NCI-H510A treated with DMSO at 0.1 percent for 48 hours (cell line): ENCODE results near the gene PRRG4.
"Not testable (repeated sequence)": the region's sequence is repeated elsewhere in the genome, so short reads cannot be mapped to it uniquely, and the experiment has no call there.

Experiments used
- DNase-seq: peaks from one replicate; lab custom pipeline; 2025; lab: John Stamatoyannopoulos, UW

The PRRG4 gene

GRCh38 chr11:32885556-32885955 lies 55.8 kb downstream of the PRRG4 start:
- peak; percentile 13 for DNase-seq

- DNase-seq, result no peak
Measured at GRCh38 chr11:32886180-32886579, 56.5 kb downstream of the PRRG4 start.

DNA sequence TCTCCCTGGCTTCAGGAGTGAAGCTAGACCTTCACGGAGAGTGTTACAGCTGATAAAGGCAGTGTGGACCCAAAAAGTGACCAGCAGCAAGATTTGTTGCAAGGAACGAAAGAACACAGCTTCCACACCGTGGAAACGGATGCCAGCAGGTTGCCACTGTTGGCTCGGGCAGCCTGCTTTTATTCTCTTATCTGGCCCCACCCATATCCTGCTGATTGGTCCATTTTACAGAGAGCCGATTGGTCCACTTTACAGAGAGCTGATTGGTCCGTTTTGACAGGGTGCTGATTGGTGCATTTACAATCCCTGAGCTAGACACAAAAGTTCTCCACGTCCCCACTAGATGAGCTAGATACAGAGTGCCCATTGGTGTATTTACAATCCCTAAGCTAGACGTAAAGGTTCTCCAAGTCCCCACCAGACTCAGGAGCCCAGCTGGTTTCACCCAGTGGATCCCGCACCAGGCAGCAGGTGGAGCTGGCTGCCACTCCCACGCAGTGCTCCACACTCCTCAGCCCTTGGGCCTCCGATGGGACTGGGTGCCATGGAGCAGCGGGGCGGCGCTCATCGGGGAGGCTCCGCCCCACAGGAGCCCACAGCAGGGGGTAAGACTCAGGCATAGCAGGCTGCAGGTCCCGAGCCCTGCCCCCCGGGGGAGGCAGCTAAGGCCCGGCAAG lies 58.1 kb downstream of the PRRG4 start:
- not testable (repeated sequence) for DNase-seq

GRCh38 chr11:32888384-32888710 lies 58.6 kb downstream of the PRRG4 start:
- not testable (repeated sequence) for DNase-seq

DNA sequence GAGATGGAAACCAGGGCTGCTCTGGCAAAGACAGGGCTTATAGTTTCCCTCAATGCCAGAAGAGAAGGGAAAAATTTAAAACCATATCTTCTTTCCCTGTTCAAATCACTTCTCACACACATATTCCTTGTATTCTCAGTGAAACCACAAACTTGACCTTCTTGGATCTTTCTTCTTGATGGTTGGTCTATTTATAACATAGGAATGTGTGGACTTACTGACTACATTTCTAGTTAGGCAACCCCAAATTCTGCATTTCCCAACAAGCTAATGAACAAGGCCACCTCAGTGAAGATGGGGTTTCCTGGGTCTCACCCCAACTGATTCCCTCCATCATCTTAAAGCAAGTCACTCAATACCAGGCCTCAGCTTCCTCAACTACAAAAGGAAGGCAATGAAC lies 59.1 kb downstream of the PRRG4 start:
- DNase-seq, result no peak

DNA sequence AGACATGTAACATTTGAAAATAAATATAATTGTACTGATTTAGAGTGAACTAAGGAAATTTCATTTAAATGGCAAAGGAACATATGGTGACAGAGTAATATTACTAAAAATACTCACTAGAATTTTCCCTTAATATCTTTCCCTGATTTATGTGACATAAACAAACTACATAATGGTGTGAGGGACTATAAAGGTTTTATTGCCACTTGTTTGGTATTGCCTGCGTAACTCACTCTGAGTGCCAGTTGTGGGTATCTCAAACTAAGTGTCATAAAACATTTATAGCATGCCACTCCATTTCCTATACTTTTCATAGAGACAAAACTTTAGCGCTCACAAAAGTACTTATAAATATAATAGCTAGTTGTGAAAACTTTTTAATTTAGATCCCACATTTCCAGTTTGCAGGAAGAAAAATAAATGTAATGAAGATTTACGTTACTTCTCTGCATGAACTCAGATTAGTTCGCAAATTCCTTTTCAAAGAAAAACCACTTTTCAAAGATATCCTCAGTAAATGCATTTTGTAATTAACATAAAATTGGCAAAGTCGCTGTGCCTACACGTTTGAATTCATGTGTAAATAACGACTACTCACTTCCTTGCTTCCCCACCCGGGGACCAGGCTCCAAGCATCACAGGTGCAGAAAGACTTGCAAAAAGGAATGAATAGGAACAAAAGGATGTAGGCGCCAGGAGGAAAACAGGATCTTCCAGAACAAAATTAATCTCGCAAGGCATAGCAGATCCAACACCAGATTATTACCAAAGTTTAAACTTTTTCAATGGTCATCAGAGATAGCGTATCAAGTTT lies 61.3 kb downstream of the PRRG4 start:
- peak; percentile 47 for DNase-seq

- DNase-seq, result peak; percentile 17
Measured at GRCh38 chr11:32891657-32892354, 62.1 kb downstream of the PRRG4 start.

DNA sequence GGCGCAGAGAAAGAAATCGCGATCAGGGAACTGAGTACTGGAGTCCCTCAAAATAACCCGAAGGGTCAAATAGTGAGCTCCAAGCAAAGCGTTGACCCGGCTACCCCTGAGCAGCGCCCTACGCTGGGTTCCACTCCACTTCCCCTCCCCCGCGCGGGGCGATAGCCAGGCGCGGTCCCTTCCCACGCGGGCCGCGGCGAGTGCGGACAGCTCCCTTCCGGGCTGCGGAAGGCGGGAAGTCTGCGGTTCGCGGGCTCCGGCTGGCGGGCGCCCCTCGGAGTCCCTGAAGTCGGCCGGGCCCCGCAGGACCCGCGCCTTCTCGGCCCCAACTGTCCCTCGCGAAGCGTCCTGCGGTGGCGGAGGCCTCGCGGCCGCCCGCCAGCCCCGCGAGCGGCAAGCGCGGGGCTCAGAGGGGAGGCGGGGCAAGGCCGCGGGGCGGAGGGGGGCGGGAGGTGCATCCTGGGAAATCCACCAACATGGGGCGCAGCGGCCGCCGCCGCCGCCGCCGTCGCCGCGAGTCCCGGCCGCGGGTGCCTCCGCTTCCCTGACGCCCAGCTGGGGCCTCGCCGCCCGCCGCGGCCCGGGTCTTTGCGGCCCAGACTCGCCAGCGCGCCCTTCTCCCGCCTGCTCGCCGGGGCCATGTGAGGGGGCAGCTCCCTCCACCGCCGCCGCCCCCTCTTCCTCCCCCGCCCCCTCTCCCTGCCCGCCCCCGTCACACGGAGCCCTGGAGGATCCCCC lies 62.8 kb downstream of the PRRG4 start, which contains the start of gene QSER1:
QSER1 (plus strand) TSS at position 457 of the 738 bp plus-strand sequence. CDS start 315 bp downstream, outside the sequence.
- peak; percentile 18 for DNase-seq

GRCh38 chr11:32893093-32893342 lies 63.3 kb downstream of the PRRG4 start:
- DNase-seq, result no peak

DNA sequence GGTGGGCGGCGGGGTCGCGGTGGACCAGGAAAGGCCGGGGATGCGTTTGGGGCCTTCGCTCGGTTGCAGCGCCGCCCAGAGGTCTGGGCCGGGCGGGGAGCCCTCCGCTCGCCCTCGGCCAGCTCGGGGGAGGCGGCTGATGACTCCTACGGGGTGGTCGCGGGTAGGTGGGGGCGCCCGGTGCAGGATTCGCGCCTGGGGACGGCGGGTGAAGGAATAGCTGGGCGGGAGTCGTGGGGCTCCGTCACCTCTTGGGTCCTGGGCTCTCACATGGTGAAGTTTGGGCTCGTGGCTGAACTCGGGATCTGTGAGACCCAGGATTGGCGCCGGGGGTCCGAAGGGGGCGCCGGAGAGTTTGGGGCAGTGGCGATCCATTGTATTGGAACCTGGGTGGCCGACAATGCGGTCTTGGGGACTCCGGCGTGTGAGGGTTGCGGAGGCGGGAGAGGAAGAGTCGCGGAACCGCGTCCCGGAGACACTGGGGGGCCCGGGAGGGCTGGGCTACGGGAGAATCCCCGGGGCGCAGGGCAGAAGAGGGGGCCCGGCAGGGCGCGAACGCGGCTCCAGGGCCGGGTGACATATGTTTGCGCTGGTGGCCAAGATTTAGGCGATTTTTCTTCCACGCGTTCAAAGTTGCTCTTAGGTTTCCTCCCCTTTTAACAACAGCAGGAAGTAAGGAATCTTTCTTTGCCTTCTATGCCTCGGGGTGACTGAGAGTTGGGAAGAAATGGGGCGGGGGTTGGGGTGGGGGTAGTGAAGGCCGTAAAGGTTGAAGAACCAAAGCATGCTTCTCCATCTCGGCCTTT lies 63.8 kb downstream of the PRRG4 start:
- DNase-seq, result peak; percentile 10

DNA sequence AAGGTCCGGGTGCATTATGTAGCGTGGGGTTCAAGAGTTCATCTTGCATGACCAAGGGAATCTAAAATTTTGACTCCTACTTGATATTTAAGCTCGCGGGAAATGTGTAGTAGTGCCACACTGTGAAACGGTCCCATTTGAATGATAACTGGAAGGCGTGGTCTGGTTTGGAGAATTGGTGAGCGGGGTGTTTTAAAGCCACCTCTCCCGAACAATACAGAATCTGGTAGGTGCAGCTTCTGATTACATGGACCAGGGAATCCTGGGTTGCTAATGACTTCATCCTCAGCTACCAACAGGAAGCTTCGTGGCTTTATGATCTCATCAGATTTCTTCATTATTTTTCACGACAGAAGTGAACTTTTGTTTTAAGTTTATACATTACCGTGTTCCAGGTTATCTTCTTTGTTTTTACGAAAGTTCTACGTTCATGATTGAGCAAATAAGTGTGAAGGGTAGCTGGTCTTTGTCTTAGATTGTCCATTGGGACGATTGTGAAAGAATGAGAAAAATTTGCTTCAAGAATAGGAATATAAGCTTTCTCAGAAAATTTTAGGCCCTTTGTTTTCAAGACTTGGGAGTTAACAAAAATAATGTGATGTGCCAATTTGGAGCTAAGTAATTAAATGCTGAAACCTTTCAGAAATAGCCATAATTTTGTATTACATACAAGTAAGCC lies 64.6 kb downstream of the PRRG4 start:
- DNase-seq, result peak; percentile 77

- DNase-seq, result no peak
Measured at GRCh38 chr11:32894921-32895320, 65.2 kb downstream of the PRRG4 start.

DNA sequence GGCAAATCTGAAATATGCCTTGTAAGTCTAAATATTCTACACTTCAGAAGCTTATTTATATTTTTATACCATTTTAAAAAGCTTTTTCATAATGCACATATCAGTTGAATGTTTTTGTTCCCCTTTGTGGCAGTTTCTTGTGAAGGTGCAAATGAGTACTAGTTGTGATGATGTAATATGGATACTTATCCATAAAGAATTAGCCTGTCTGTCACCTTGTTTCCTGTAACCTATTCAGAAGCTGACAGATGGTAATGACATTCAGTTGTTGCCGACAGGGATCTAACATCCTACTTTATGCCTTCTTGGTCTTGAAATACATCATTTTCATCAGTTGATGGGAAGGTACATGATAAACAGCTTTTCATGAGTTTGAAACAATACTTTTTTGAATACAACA lies 65.7 kb downstream of the PRRG4 start:
- DNase-seq, result no peak

- DNase-seq, result no peak
Measured at GRCh38 chr11:32897103-32897502, 67.4 kb downstream of the PRRG4 start.

GRCh38 chr11:32899438-32899837 lies 69.7 kb downstream of the PRRG4 start:
- DNase-seq, result no peak

- DNase-seq, result no peak
Measured at GRCh38 chr11:32902089-32902665, 72.5 kb downstream of the PRRG4 start.

- DNase-seq, result no peak
Measured at GRCh38 chr11:32905028-32905667, 75.4 kb downstream of the PRRG4 start.
